Measurements from ENCODE around the gene CBX6.
"Not testable (repeated sequence)": the region's sequence is repeated elsewhere in the genome, so short reads cannot be mapped to it uniquely, and the experiment has no call there.

CBX6 gene

GRCh38 chr22:38872172-38872830 is at the start of gene CBX6:
TSS of gene CBX6 (minus strand) at chr22:38872216. CDS start at chr22:38872190, 26 bp downstream.
- no peaks in the 10 kb centered on the region for H3K9me3 Mint-ChIP-seq
- H3K4me1 Mint-ChIP-seq = peaks cover 64% of the 10 kb centered on the region
- peak within 1 kb of the TSS; percentile 83 for H3K4me3 Mint-ChIP-seq
- peaks cover 7% of the 10 kb centered on the region for H3K27me3 Mint-ChIP-seq
- peak within 1 kb of the TSS; percentile 81 for H3K27ac Mint-ChIP-seq
- peaks cover 32% of the 10 kb centered on the region for H3K36me3 Mint-ChIP-seq (ENCODE audit: low read depth)
- DNase-seq (peak; percentile 98), ATAC-seq (peak; percentile 60)

- Mint-ChIP-seq H3K27ac (no peak overlapping the region), H3K9me3 (no peaks in the 10 kb centered on the region), H3K27me3 (peaks cover 34% of the 10 kb centered on the region), H3K4me3 (no peak overlapping the region), H3K4me1 (no peaks in the 10 kb centered on the region), H3K36me3 (ENCODE audit: low read depth) (no peaks in the 10 kb centered on the region)
- DNase-seq = no peak
- ATAC-seq = no peak
Observed at GRCh38 chr22:38921806-38922205, 49.8 kb upstream of the CBX6 start.

- H3K9me3 Mint-ChIP-seq = no peaks in the 10 kb centered on the region
- H3K4me3 Mint-ChIP-seq = no peak overlapping the region
- no peak for DNase-seq
- no peak overlapping the region for H3K27ac Mint-ChIP-seq
- no peak for ATAC-seq
- H3K4me1 Mint-ChIP-seq = no peaks in the 10 kb centered on the region
- no peaks in the 10 kb centered on the region for H3K36me3 Mint-ChIP-seq (ENCODE audit: low read depth)
- H3K27me3 Mint-ChIP-seq = peaks cover 35% of the 10 kb centered on the region
Observed at GRCh38 chr22:38921120-38921519, 49.1 kb upstream of the CBX6 start.

- H3K9me3 Mint-ChIP-seq = no peaks in the 10 kb centered on the region
- H3K27me3 Mint-ChIP-seq = peaks cover 23% of the 10 kb centered on the region
- H3K4me3 Mint-ChIP-seq = no peak overlapping the region
- H3K36me3 Mint-ChIP-seq (ENCODE audit: low read depth) = no peaks in the 10 kb centered on the region
- H3K4me1 Mint-ChIP-seq = no peaks in the 10 kb centered on the region
- ATAC-seq = no peak
- no peak for DNase-seq
- no peak overlapping the region for H3K27ac Mint-ChIP-seq
Observed at GRCh38 chr22:38919631-38920190, 47.7 kb upstream of the CBX6 start.

- Mint-ChIP-seq H3K36me3 (ENCODE audit: low read depth) (no peaks in the 10 kb centered on the region), H3K27me3 (peaks cover 40% of the 10 kb centered on the region), H3K4me3 (no peak overlapping the region), H3K4me1 (no peaks in the 10 kb centered on the region), H3K9me3 (no peaks in the 10 kb centered on the region), H3K27ac (no peak overlapping the region)
- DNase-seq = no peak
- no peak for ATAC-seq
Observed at GRCh38 chr22:38911434-38911833, 39.4 kb upstream of the CBX6 start.

GRCh38 chr22:38907767-38908166 is 35.8 kb upstream of the CBX6 start:
- peaks cover 10% of the 10 kb centered on the region for H3K9me3 Mint-ChIP-seq
- no peak for ATAC-seq
- peaks cover 45% of the 10 kb centered on the region for H3K27me3 Mint-ChIP-seq
- H3K36me3 Mint-ChIP-seq (ENCODE audit: low read depth) = no peaks in the 10 kb centered on the region
- DNase-seq = no peak
- no peak overlapping the region for H3K4me3 Mint-ChIP-seq
- H3K27ac Mint-ChIP-seq = no peak overlapping the region
- H3K4me1 Mint-ChIP-seq = no peaks in the 10 kb centered on the region

GRCh38 chr22:38906052-38906451 is 34.0 kb upstream of the CBX6 start:
- peaks cover 10% of the 10 kb centered on the region for H3K9me3 Mint-ChIP-seq
- peaks cover 38% of the 10 kb centered on the region for H3K27me3 Mint-ChIP-seq
- H3K36me3 Mint-ChIP-seq (ENCODE audit: low read depth) = no peaks in the 10 kb centered on the region
- no peak for ATAC-seq
- DNase-seq = no peak
- no peak overlapping the region for H3K27ac Mint-ChIP-seq
- no peaks in the 10 kb centered on the region for H3K4me1 Mint-ChIP-seq
- no peak overlapping the region for H3K4me3 Mint-ChIP-seq

GRCh38 chr22:38904052-38904617 is 32.1 kb upstream of the CBX6 start:
- not testable (repeated sequence) for ATAC-seq; H3K27ac Mint-ChIP-seq; DNase-seq; H3K9me3 Mint-ChIP-seq; H3K36me3 Mint-ChIP-seq (ENCODE audit: low read depth); H3K4me3 Mint-ChIP-seq; H3K4me1 Mint-ChIP-seq
- H3K27me3 Mint-ChIP-seq = peaks cover 25% of the 10 kb centered on the region

- no peak overlapping the region for H3K4me3 Mint-ChIP-seq
- H3K9me3 Mint-ChIP-seq = peaks cover 10% of the 10 kb centered on the region
- H3K27me3 Mint-ChIP-seq = peaks cover 11% of the 10 kb centered on the region
- no peak overlapping the region for H3K27ac Mint-ChIP-seq
- no peaks in the 10 kb centered on the region for H3K4me1 Mint-ChIP-seq
- ATAC-seq (no peak), DNase-seq (no peak)
- H3K36me3 Mint-ChIP-seq (ENCODE audit: low read depth) = no peaks in the 10 kb centered on the region
Observed at GRCh38 chr22:38901111-38901641, 29.2 kb upstream of the CBX6 start.

GRCh38 chr22:38900677-38901076 is 28.7 kb upstream of the CBX6 start:
- no peaks in the 10 kb centered on the region for H3K36me3 Mint-ChIP-seq (ENCODE audit: low read depth)
- no peak overlapping the region for H3K4me3 Mint-ChIP-seq
- no peaks in the 10 kb centered on the region for H3K4me1 Mint-ChIP-seq
- H3K27me3 Mint-ChIP-seq = peaks cover 11% of the 10 kb centered on the region
- H3K9me3 Mint-ChIP-seq = peaks cover 10% of the 10 kb centered on the region
- DNase-seq = no peak
- no peak overlapping the region for H3K27ac Mint-ChIP-seq
- no peak for ATAC-seq

GRCh38 chr22:38891256-38891655 is 19.2 kb upstream of the CBX6 start:
- DNase-seq (no peak), ATAC-seq (no peak)
- Mint-ChIP-seq H3K4me1 (peaks cover 3% of the 10 kb centered on the region), H3K36me3 (ENCODE audit: low read depth) (no peaks in the 10 kb centered on the region), H3K4me3 (no peak overlapping the region), H3K27me3 (peaks cover 25% of the 10 kb centered on the region), H3K9me3 (no peaks in the 10 kb centered on the region), H3K27ac (no peak overlapping the region)

- Mint-ChIP-seq H3K36me3 (ENCODE audit: low read depth) (no peaks in the 10 kb centered on the region), H3K4me3 (no peak overlapping the region), H3K4me1 (peaks cover 4% of the 10 kb centered on the region), H3K27ac (no peak overlapping the region), H3K27me3 (peaks cover 25% of the 10 kb centered on the region), H3K9me3 (no peaks in the 10 kb centered on the region)
- DNase-seq = no peak
- no peak for ATAC-seq
Observed at GRCh38 chr22:38890377-38890776, 18.4 kb upstream of the CBX6 start.

- ATAC-seq = no peak
- Mint-ChIP-seq H3K4me3 (no peak overlapping the region), H3K4me1 (peaks cover 17% of the 10 kb centered on the region), H3K36me3 (ENCODE audit: low read depth) (no peaks in the 10 kb centered on the region), H3K9me3 (no peaks in the 10 kb centered on the region), H3K27me3 (peaks cover 5% of the 10 kb centered on the region), H3K27ac (no peak overlapping the region)
- DNase-seq = no peak
Observed at GRCh38 chr22:38886333-38886732, 14.3 kb upstream of the CBX6 start.

- Mint-ChIP-seq H3K27me3 (peaks cover 8% of the 10 kb centered on the region), H3K4me1 (peaks cover 17% of the 10 kb centered on the region), H3K4me3 (no peak overlapping the region), H3K9me3 (no peaks in the 10 kb centered on the region), H3K36me3 (ENCODE audit: low read depth) (no peaks in the 10 kb centered on the region), H3K27ac (no peak overlapping the region)
- ATAC-seq (no peak), DNase-seq (no peak)
Observed at GRCh38 chr22:38882972-38883622, 11.1 kb upstream of the CBX6 start.

Measured in activated naive CD8-positive, alpha-beta T cell treated with anti-CD3 and anti-CD28 coated beads, Interleukin-2, amount 50 U/mL, for 24 hours (primary cell).